Measurements from ENCODE around the gene ARL5A.

ARL5A gene

GRCh38 chr2:151849413-151850010 is 21.3 kb upstream of the ARL5A start:
- H3K27ac ChIP-seq (replicated peaks): no peak overlapping the region
- TF ChIP-seq POLR2AphosphoS5 (IDR thresholded peaks at IDR 0.05; ENCODE audit: low read depth) (no peak), GABPA (IDR thresholded peaks at IDR 0.05; ENCODE audit: low read depth) (no peak), SPI1 (IDR thresholded peaks at IDR 0.05; ENCODE audit: borderline replicate concordance, low read depth) (no peak), REST (IDR thresholded peaks at IDR 0.05; ENCODE audit: insufficient replicate concordance, low read depth) (no peak), CTCF (IDR thresholded peaks at IDR 0.05; ENCODE audit: insufficient read depth, low read length) (no peak)

GRCh38 chr2:151845884-151846283 is 17.7 kb upstream of the ARL5A start:
- H3K27ac ChIP-seq (replicated peaks): no peak overlapping the region
- no peak for DNase-seq (ENCODE audit: low read depth in 1 of 2, low spot score in 1 of 2)
- no peak for TF ChIP-seq GABPA (IDR thresholded peaks at IDR 0.05; ENCODE audit: low read depth)
- no peak for TF ChIP-seq SPI1 (IDR thresholded peaks at IDR 0.05; ENCODE audit: borderline replicate concordance, low read depth)
- TF ChIP-seq POLR2AphosphoS5 (IDR thresholded peaks at IDR 0.05; ENCODE audit: low read depth): no peak
- no peak for TF ChIP-seq CTCF (IDR thresholded peaks at IDR 0.05; ENCODE audit: insufficient read depth, low read length)
- TF ChIP-seq REST (IDR thresholded peaks at IDR 0.05; ENCODE audit: insufficient replicate concordance, low read depth): no peak
- H3K4me3 ChIP-seq (replicated peaks; ENCODE audit: insufficient read depth, low read length): no peak overlapping the region
- no peaks in the 10 kb centered on the region for H3K27me3 ChIP-seq (ENCODE audit: insufficient read depth, poor library complexity, severe bottlenecking)

More at GRCh38 chr2:151849413-151850010, 21.3 kb upstream of the ARL5A start:
- Histone ChIP-seq H3K27me3 (ENCODE audit: insufficient read depth, poor library complexity, severe bottlenecking) (no peaks in the 10 kb centered on the region), H3K4me3 (replicated peaks; ENCODE audit: insufficient read depth, low read length) (no peak overlapping the region)
- no peak for DNase-seq (ENCODE audit: low read depth in 1 of 2, low spot score in 1 of 2)

- TF ChIP-seq SPI1 (IDR thresholded peaks at IDR 0.05; ENCODE audit: borderline replicate concordance, low read depth) (no peak), CTCF (IDR thresholded peaks at IDR 0.05; ENCODE audit: insufficient read depth, low read length) (no peak), POLR2AphosphoS5 (IDR thresholded peaks at IDR 0.05; ENCODE audit: low read depth) (no peak), REST (IDR thresholded peaks at IDR 0.05; ENCODE audit: insufficient replicate concordance, low read depth) (no peak), GABPA (IDR thresholded peaks at IDR 0.05; ENCODE audit: low read depth) (no peak)
- Histone ChIP-seq H3K4me3 (replicated peaks; ENCODE audit: insufficient read depth, low read length) (no peak overlapping the region), H3K27ac (replicated peaks) (no peak overlapping the region), H3K27me3 (ENCODE audit: insufficient read depth, poor library complexity, severe bottlenecking) (no peaks in the 10 kb centered on the region)
- DNase-seq (ENCODE audit: low read depth in 1 of 2, low spot score in 1 of 2): no peak
These were observed 17.3 kb upstream of the ARL5A start for GRCh38 chr2:151845481-151845880.

Measured in HL-60 (cell line).